ENCODE data around the gene FAM13B.
A peak's percentile ranks its signal among the peaks of the same experiment; 100 is the strongest.
"Not testable (repeated sequence)": the region's sequence is repeated elsewhere in the genome, so short reads cannot be mapped to it uniquely, and the experiment has no call there.

FAM13B gene

GRCh38 chr5:138033907-138034306, 1.0 kb upstream of the FAM13B start:
- FAIRE-seq = no peak

DNA sequence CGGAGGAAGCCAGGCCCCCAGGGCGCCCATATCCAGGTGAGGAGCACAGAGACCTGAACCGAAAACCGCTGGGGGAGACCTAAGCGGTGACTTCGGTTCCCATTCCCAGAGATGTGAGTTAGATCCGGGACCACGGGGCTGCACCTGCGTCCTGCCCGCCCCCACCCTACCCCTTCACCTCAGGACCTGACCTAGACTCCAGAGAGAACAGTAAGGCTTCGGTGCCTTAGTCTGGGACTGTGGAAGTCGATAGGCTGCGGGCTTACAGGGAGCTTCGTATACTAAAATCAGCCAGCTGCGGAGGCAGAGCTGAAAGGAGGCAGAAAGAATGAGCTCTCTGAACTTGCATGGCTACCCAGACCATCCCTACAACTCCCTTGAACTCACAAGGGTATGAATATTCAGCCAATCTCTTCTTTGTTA, 518 bp upstream of the FAM13B start:
- no peak for FAIRE-seq

- FAIRE-seq = no peak
Measured at GRCh38 chr5:138032028-138032571, 779 bp downstream of the FAM13B start.

- no peak for FAIRE-seq
Measured at GRCh38 chr5:138029944-138030343, 2.9 kb downstream of the FAM13B start.

- no peak for FAIRE-seq
Measured at GRCh38 chr5:138029501-138029900, 3.4 kb downstream of the FAM13B start.

GRCh38 chr5:138028971-138029365, 3.9 kb downstream of the FAM13B start:
- no peak for FAIRE-seq

DNA sequence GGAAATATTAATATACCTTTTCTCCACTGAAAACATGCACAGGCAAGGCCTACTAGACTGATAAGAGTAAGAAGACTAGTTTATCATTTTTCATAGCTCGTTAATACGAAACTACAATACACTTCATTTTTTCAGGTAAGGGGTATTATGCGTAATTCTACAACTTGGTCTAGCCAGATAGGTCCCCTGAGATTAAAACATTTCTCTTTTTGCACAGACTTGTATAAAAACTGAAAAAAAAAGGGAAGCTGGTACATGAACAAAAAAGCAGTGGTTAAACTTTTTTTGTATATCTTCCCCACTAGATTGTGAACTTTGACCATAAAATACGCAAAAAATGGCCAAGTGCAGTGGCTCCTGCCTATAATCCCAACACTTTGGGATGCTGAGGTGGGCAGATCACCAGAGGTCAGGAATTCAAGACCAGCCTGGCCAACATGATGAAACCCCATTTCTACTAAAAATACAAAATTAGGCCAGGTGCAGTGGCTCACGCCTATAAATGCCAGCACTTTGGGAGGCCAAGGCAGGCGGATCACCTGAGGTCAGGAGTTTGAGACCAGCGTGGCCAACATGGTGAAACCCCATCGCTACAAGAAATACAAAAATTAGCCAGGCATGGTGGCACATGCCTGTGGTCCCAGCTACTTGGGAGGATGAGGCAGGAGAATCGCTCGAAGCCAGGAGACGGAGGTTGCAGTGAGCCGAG, 4.5 kb downstream of the FAM13B start:
- not testable (repeated sequence) for FAIRE-seq

DNA sequence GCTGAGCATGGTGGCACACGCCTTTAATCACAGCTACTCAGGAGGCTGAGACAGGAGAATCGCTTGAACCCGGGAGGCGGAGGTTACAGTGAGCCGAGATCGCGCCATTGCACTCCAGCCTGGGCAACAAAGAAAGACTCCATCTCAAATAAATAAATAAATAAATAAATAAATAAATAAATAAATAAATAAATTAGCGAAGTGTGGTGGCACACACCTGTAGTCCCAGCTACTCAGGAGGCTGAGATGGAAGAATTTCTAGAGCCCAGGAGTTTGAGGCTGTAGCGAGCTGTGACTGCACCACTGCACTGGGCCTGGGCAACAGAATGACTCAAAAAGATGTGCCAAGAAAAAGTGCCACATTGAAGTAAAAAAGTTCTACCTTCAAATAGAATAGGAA, 6.1 kb downstream of the FAM13B start:
- FAIRE-seq = not testable (repeated sequence)

- FAIRE-seq = no peak
Measured at GRCh38 chr5:138025285-138025684, 7.6 kb downstream of the FAM13B start.

GRCh38 chr5:138024117-138024516, 8.8 kb downstream of the FAM13B start:
- no peak for FAIRE-seq

GRCh38 chr5:138022912-138023311, 10.0 kb downstream of the FAM13B start:
- no peak for FAIRE-seq

DNA sequence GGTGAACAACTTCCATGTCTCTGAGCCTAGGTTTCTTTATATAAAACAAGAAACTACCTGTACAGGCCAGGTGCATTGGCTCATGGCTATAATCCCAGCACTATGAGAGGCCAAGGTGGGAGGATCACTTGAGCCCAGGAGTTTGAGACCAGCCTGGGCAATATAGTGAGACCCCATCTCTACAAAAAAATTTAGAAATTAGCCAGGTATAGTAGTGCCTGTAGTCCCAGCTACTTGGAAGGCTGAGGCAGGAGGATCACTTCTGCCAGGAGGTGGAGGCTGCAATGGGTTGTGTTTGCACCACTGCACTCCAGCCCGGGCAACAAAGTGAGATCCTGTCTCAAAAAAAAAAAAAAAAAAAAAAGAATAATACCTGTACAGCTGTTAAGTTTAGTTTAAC, 11.1 kb downstream of the FAM13B start:
- FAIRE-seq = no peak

DNA sequence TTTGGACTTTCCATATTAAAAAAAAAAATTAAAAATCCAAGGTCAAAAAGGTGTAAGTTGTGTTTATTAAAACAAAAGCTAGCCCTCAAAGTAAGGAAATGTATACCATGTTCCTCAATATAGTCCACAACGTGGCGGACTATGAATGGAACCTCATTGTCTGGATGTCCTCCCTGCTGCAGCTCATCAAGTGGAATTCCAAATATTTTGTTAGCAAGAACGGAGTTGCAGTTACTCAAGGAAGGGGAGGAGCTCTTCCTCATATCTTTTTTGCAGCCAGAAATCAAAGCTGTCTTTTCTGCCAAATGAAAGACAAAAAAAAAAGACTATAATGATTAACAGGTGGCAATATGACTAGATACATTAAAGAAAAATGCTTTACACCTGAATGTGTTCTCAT, 14.0 kb downstream of the FAM13B start:
- FAIRE-seq = no peak

- FAIRE-seq = no peak
Measured at GRCh38 chr5:138015916-138016315, 17.0 kb downstream of the FAM13B start.

GRCh38 chr5:138011991-138012390, 20.9 kb downstream of the FAM13B start:
- FAIRE-seq = no peak

DNA sequence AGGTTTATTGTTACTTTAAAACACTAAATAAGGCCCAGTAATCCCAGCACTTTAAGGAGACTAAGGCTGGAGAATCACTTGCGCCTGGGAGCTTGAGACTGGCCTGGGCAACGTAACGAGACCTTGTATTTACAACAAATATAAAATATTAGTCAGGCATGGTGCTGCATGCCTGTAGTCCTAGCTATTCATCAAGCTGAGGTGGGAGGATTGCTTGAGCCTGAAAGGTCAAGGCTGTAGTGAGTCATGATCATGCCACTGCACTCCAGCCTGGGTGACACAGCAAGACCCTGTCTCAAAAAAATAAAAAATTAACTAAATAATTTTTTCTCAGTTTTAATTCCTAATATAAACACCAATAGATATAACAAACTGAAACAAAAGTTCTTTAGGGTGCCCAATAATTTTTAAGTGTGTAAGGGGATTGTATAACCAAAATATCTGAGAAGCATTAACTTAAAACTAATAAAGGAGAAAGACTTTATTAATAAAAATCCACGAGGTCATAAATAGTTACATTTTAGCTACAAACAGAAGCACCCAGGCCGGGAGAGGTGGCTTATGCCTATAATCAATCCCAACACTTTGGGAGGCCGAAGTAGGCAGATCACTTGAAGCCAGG, 32.7 kb downstream of the FAM13B start:
- FAIRE-seq = no peak

- no peak for FAIRE-seq
Measured at GRCh38 chr5:137997726-137998213, 35.1 kb downstream of the FAM13B start.

- no peak for FAIRE-seq
Measured at GRCh38 chr5:137995749-137996128, 37.1 kb downstream of the FAM13B start.

GRCh38 chr5:137995077-137995748, 37.7 kb downstream of the FAM13B start:
- peak; percentile 62 for FAIRE-seq

- no peak for FAIRE-seq
Measured at GRCh38 chr5:137994556-137994955, 38.3 kb downstream of the FAM13B start.

- FAIRE-seq = no peak
Measured at GRCh38 chr5:137989419-137989818, 43.5 kb downstream of the FAM13B start.

DNA sequence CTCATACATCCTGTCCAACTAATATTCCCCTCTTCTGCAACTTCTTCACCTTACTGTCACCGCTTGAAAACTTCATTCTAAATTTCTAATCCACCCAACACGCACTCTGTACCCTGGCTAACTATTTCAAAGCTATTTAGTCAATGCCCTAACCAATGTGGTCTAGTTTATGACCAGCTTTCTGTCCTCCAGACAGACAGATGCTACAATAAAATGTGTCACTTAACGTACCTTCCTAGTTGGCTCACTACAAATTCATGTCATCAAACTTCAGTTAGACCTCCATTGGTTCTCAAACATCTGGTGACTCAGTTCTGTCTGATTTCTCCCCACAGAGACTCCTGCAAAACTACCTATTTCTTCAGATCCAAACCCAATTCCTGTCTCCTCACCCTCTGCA, 57.7 kb downstream of the FAM13B start:
- no peak for FAIRE-seq

DNA sequence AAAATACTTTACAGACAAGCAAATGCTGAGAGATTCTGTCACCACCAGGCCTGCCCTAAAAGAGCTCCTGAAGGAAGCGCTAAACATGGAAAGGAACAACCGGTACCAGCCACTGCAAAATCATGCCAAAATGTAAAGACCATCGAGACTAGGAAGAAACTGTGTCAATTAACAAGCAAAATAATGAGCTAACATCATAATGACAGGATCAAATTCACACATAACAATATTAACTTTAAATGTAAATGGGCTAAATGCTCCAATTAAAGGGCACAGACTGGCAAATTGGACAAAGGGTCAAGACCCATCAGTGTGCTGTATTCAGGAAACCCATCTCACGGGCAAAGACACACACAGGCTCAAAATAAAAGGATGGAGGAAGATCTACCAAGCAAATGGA, 62.5 kb downstream of the FAM13B start:
- not testable (repeated sequence) for FAIRE-seq

GRCh38 chr5:137960819-137961218, 72.1 kb downstream of the FAM13B start:
- no peak for FAIRE-seq
